Posterior vena cava (tissue), 2 donors: Measurements from ENCODE around the gene DUS3L. TPM values are rescaled to one million over a fixed set of nuclear protein-coding genes. Genes with fewer than 3 reads are reported as not detected.

Source experiments
- DNase-seq: peaks from one replicate; pipeline ENCODE4 v3.0.0-alpha.2; 2020; ENCODE audit warnings: low spot score
- intact Hi-C, 2 donors: fragments of 100-400 bp; cut with DNase I; formaldehyde crosslinking; loops; one replicate each; pipeline versions ENCODE4 v1.14.1 to v1.14.2; 2022 to 2023
- total RNA-seq, 2 donors: library from RNA; stranded (reverse); fragmentation: NEBNext Ultra II Directional; extraction: Animal tissue kit (Norgen Biotek cat#: 25700); gene quantifications; one replicate each; pipeline ENCODE4 v1.2.1, GENCODE V29; 2021
- donor health status: DM: yes; HTN: yes; CAD: no.
- donor health status: DM: yes; HTN: yes; CAD: no.

The DUS3L gene
- total RNA-seq, 2 donors from 2014 or later: 19.1 to 27.6 TPM

- intact Hi-C loops: loop anchor here in 1 of 2 donors (2.0 kb wide), 1 partner anchor 89 kb away; no protein-coding TSS in a partner anchor
- peak; percentile 94 for DNase-seq
Observed at GRCh38 chr19:5803752-5804515, 13.0 kb upstream of the DUS3L start.

- intact Hi-C loops: no loop called here
- no peak for DNase-seq
Observed at GRCh38 chr19:5803441-5803751, 12.4 kb upstream of the DUS3L start.

- intact Hi-C loops: no loop called here
- DNase-seq: no peak
Observed at GRCh38 chr19:5801796-5802619, 11.0 kb upstream of the DUS3L start.

- no peak for DNase-seq
- intact Hi-C loops: no loop called here
Observed at GRCh38 chr19:5800361-5801270, 9.7 kb upstream of the DUS3L start.

GRCh38 chr19:5799247-5800241 is 8.6 kb upstream of the DUS3L start:
- DNase-seq: no peak
- intact Hi-C loops: no loop called here

- intact Hi-C loops: no loop called here
- no peak for DNase-seq
Observed at GRCh38 chr19:5798244-5798643, 7.3 kb upstream of the DUS3L start.

GRCh38 chr19:5795382-5795919 is 4.5 kb upstream of the DUS3L start:
- intact Hi-C loops: no loop called here
- DNase-seq: no peak

GRCh38 chr19:5793188-5793587 is 2.2 kb upstream of the DUS3L start:
- DNase-seq: no peak
- intact Hi-C loops: no loop called here

- no peak for DNase-seq
- intact Hi-C loops: no loop called here
Observed at GRCh38 chr19:5792224-5792623, 1.3 kb upstream of the DUS3L start.

- no peak for DNase-seq
- intact Hi-C loops: no loop called here
Observed at GRCh38 chr19:5789886-5790558, 941 bp downstream of the DUS3L start.

GRCh38 chr19:5789351-5789761 is 1.6 kb downstream of the DUS3L start:
- intact Hi-C loops: no loop called here
- no peak for DNase-seq

- no peak for DNase-seq
- intact Hi-C loops: no loop called here
Observed at GRCh38 chr19:5788422-5788821, 2.5 kb downstream of the DUS3L start.

GRCh38 chr19:5787409-5788182 is 3.4 kb downstream of the DUS3L start:
- DNase-seq: no peak
- intact Hi-C loops: no loop called here

- DNase-seq: no peak
- intact Hi-C loops: no loop called here
Observed at GRCh38 chr19:5786593-5787408, 4.2 kb downstream of the DUS3L start.

- no peak for DNase-seq
- intact Hi-C loops: no loop called here
Observed at GRCh38 chr19:5785423-5785822, 5.5 kb downstream of the DUS3L start.

GRCh38 chr19:5784581-5785147 is 6.3 kb downstream of the DUS3L start, which contains the start of gene PRR22:
PRR22 (minus strand) TSS chr19:5784746; CDS start chr19:5784660, 86 bp downstream.
- intact Hi-C loops: no loop called here

More at GRCh38 chr19:5784581-5785147, 6.3 kb downstream of the DUS3L start, which contains the start of gene PRR22:
- no peak for DNase-seq
